ENCODE measurements around the gene ZDHHC19. TPM values are rescaled to one million over a fixed set of nuclear protein-coding genes. Genes with fewer than 3 reads are reported as not detected.

The ZDHHC19 gene
- total RNA-seq, 3 donors from 2014 or later: not detected

DNA sequence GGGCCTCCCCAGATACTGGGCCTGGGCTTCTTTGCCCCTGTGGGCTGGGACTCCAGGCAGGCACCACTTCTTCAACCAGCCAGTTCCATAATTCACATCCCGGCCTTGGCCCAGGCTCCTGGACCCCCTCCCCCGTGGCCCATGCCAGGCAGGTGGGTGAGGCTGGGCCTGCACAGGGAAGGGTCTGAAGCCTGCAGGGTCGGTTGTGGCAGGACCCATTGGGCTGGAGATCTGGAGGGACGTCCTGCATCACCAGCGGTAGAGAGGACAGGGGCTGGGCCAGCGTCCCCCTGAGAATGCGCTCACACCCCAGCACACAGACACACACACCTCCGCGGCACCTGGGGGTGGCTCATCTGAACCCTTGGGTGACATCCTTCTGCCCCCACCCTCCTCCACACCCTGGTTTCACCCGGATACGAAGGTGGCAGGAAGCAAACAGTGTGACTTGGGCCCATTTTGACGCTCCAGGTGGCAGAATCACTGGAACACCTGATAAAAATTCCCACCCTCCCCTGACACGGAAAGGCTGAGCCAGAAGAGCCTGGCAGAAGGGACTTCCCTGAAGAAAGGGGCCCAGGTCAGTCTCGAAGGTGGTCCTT, 15.4 kb downstream of the ZDHHC19 start:
- H3K36me3 ChIP-seq: no peaks in the 10 kb centered on the region
- TF ChIP-seq CTCF (IDR thresholded peaks at IDR 0.05) (no peak), POLR2A (IDR thresholded peaks at IDR 0.05) (no peak), POLR2AphosphoS5 (IDR thresholded peaks at IDR 0.05) (no peak)
- no peaks in the 10 kb centered on the region for H3K27me3 ChIP-seq
- DNase-seq (ENCODE audit: low spot score in 2 of 2): no peak
- H3K27ac ChIP-seq: no peak overlapping the region
- H3K4me1 ChIP-seq: no peaks in the 10 kb centered on the region
- H3K9me3 ChIP-seq: no peaks in the 10 kb centered on the region
- intact Hi-C loops (cut with DNase I; ENCODE audit: low total_unique reads): loop anchor here (5.0 kb wide), 1 partner anchor 123 kb away; no protein-coding TSS in a partner anchor
- no peak overlapping the region for H3K4me3 ChIP-seq

DNA sequence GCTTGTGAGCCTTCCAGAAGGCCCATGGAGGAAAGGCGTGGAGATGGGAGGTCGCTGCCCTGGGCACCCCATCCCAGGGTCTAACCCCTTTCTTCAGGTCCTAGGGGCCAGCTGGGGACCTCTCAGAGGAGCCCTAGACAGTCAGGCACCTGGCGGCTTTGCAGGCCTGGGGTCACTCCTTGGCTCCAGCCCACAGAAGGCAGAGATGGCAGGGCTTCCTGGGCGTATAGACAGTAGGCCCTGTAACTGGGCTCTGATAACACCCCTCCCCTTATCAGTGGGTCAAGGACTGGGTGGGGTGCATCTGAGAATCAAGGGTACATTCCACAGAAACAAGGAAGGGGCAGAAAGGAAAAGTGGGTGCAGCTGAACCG, 16.7 kb downstream of the ZDHHC19 start:
- Histone ChIP-seq H3K4me1 (no peaks in the 10 kb centered on the region), H3K27ac (no peak overlapping the region), H3K9me3 (no peaks in the 10 kb centered on the region), H3K36me3 (no peaks in the 10 kb centered on the region), H3K27me3 (no peaks in the 10 kb centered on the region), H3K4me3 (no peak overlapping the region)
- TF ChIP-seq POLR2AphosphoS5 (IDR thresholded peaks at IDR 0.05): no peak
- no peak for TF ChIP-seq CTCF (IDR thresholded peaks at IDR 0.05)
- no peak for TF ChIP-seq POLR2A (IDR thresholded peaks at IDR 0.05)
- intact Hi-C loops (cut with DNase I; ENCODE audit: low total_unique reads): loop anchor here (5.0 kb wide), 1 partner anchor 112 kb away; the partner anchor contains the start of gene TFRC
- no peak for DNase-seq (ENCODE audit: low spot score in 2 of 2)

DNA sequence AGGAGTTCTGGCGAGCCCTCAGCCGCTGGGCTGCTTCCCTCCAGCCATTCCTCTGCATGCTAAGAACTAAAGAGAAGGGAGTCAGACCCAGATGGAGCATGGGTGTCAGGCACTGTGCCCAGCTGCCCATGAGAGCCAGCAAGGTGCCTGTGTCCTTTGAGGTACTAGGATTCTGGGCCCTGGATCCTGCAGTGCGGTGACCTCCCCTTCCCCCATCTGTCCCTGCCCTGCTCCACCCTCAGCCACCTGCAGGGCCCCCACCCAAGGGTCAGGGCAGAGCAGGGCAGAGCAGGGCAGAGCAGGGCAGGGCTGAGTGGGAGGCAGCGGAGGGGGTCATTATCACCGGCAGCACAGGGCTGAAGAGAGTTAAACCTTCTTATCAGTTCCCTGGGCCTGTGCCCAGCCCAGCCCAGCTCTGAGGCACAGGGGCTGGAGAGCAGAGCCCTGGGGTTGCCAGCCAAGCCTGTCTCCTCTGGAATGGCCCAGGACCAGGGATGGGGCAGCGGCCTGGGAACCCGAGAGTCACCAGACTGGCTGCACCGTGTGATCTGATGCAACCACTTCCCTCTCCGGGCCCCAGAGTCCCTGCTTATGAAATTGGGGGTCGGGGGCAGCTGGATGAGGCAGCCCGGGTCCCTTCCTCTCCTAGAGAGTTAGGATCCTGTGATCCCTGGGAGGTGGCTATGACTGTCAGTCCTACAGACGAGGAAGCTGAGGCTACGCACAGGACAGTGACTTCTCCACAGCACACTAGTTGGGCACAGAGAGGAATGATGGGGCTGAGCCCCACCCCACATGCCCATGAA, 17.3 kb downstream of the ZDHHC19 start:
- DNase-seq (ENCODE audit: low spot score in 2 of 2): no peak
- intact Hi-C loops (cut with DNase I; ENCODE audit: low total_unique reads): loop anchor here (5.0 kb wide), 1 partner anchor 112 kb away; the partner anchor contains the start of gene TFRC
- H3K4me3 ChIP-seq: no peak overlapping the region
- H3K27me3 ChIP-seq: no peaks in the 10 kb centered on the region
- no peak for TF ChIP-seq POLR2A (IDR thresholded peaks at IDR 0.05)
- TF ChIP-seq CTCF (IDR thresholded peaks at IDR 0.05): no peak
- no peak overlapping the region for H3K27ac ChIP-seq
- H3K4me1 ChIP-seq: no peaks in the 10 kb centered on the region
- no peaks in the 10 kb centered on the region for H3K9me3 ChIP-seq
- no peaks in the 10 kb centered on the region for H3K36me3 ChIP-seq

- intact Hi-C loops (cut with DNase I; ENCODE audit: low total_unique reads): loop anchor here (5.0 kb wide), 1 partner anchor 111 kb away; the partner anchor contains the start of gene TFRC
- no peak for DNase-seq (ENCODE audit: low spot score in 2 of 2)
- no peaks in the 10 kb centered on the region for H3K9me3 ChIP-seq
- no peaks in the 10 kb centered on the region for H3K36me3 ChIP-seq
- H3K27ac ChIP-seq: peak overlapping the region; percentile 40 to 54
- no peak overlapping the region for H3K4me3 ChIP-seq
- no peak for TF ChIP-seq POLR2A (IDR thresholded peaks at IDR 0.05)
- no peak for TF ChIP-seq POLR2AphosphoS5 (IDR thresholded peaks at IDR 0.05)
- no peak for TF ChIP-seq CTCF (IDR thresholded peaks at IDR 0.05)
- no peaks in the 10 kb centered on the region for H3K4me1 ChIP-seq
- no peaks in the 10 kb centered on the region for H3K27me3 ChIP-seq
Measured at GRCh38 chr3:196193133-196193735, 18.0 kb downstream of the ZDHHC19 start.
